HG03139 (cell line): ENCODE data around the gene PRKG1.

Experiments used
- ATAC-seq: cut with Tn5 transposase; IDR thresholded peaks from one replicate; pipeline ENCODE4 v1.9.1; 2021; ENCODE audit not compliant: unreplicated experiment

PRKG1 gene

DNA sequence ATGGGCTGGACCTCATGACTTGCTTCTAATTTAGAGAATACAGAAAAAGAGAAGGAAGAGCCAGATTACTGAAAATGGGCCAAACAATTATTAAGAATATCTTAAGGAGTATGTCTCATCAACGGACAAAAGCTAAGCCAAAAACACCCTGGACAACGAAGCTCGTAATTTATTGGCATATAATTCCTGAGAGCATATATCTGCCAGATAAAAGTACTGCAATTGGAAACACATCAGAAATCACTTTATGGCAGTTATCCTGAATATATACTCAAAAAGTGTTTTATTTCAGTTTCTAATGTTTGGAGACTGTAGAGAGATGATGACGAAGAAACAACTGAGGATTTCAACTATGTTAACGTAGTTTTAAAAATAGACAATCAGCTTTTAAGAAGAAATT lies 413.3 kb downstream of the PRKG1 start:
- no peak for ATAC-seq

DNA sequence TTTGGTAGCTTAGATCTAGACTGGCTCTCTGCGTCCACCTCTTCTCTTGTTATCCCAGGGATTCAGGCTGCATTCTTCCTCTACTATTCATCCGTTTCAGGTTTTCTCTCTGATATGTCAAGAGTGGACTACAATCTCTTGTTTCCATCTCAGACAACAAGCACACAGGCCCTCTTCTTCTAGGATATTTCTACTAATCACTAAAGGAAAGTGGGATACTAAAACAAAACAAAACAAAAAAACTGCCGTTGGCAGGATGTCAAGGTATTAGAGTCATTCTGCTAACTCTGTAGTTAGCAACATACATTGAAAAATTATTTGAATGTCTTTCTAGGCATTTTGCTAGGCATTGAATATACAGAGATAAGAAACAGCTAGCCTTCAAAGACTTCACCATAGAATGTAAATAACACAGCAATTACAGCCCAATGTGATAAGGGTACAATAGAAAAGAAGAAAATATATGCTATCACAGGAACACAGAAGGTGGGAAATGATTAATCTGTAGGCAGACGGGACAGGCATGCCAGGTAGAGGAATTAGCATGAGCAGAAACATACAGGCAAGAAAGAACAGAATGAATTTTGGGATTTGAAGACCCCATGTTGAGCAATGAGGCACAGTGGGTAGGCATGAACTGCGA lies 414.6 kb downstream of the PRKG1 start:
- no peak for ATAC-seq

DNA sequence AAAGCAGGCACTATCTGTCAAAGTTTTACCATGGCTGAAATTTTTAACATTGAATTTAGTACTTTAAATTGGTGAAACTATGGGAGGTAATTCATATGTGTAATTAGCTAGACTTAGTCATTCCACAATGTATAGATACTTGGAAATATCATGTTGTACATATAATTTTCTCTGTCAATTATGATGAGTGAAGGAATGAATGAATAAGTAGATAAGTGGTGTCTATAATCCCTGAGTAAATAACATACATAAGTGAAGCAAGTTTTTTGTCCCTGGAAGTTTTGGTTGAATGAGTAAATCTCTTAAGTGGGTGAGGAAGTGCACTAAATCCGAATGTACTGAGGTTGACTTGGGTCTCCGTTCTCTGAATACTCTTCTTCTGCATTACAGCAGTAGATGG lies 424.1 kb downstream of the PRKG1 start:
- ATAC-seq: no peak

DNA sequence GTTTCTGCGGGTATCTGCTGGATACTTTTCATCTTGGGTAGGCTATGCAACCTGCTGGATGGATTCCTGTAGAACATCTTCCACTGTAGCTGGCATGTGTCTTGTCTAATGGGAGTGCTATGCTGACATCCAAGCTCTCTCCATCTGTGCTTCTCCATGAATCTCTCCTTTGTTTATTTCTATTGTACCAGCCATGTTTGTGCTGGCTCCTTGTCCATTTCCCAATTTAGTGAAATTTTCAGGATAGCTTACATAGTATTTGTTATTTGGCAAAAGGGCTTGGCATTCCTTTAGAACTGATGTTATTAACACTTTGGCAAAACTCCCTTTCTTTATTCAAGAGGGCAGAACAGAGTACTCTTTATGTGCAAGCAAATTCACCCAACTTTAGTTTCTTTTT lies 427.1 kb downstream of the PRKG1 start:
- ATAC-seq: no peak

DNA sequence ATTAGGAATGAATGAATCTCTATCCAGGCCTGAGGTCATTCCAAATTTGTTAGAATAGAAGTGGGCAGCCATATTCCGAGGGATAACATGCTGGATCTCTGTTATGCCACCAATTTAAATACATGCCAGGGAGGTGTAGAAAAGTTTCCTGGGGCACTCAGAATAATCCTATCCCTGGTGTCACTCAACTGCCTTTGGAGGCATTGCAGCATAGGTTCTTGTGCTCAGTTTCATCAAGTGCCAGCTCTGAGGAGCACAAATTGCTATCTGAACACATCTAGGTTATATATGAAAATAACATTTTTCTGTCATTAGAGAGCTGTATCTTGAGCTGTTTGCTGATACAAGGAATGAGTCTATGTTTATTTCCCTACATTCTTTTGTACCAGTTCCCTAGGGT lies 427.8 kb downstream of the PRKG1 start:
- no peak for ATAC-seq

DNA sequence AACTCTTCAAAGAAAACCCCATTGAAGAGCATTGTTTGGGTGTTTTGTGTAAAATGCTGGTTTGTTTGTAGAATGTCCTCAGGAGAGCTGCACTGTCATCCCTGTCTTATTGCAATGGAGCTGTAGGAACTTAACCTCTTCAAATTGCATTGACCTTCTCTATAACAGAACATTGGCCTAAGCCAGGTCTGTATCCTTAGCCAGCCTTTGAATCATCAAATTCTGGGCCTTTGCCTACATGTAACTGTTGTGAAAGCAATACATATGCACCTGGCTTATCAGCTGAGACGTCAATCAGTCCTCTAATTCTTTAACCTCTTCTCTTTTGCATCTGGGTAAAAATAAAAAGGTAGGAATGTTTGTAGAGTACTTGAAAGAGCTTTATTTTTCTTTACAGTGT lies 429.1 kb downstream of the PRKG1 start:
- ATAC-seq: no peak

DNA sequence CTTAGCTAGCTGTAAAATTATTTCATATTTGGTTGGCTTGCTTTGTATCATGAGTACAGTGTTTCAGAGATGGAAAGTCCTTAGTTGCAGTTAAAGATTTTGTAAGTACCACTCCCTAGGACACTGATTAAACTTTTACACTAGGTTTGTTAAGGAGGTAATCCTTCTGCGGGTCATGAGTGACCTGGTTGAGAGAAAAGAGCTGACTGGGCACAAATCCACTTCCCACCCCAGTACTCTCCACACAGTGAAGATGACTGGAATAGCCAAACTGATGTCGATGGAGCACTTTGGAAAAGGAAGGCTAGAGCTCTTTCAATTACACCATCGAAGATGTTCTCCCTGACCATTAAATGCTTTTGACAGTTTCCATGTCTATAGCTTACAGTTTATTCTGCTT lies 433.2 kb downstream of the PRKG1 start:
- no peak for ATAC-seq

DNA sequence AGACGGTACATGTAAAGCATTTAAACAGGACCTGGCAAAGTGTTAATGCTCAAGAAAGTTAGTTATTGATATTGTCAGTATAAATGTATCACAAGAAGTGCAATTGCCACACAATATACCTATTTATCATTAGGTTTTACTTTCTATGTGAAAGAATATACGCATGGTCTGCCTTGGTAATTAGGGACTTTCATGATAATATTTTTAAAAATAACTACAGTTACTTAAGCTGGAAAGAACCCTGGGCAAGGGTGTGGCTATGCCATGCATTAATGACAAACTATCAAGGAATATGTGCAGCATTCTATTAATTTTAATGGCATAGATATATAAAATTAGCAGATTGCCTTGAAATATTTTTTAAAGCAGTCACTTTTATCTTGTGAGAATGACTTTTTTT lies 433.9 kb downstream of the PRKG1 start:
- ATAC-seq: no peak

DNA sequence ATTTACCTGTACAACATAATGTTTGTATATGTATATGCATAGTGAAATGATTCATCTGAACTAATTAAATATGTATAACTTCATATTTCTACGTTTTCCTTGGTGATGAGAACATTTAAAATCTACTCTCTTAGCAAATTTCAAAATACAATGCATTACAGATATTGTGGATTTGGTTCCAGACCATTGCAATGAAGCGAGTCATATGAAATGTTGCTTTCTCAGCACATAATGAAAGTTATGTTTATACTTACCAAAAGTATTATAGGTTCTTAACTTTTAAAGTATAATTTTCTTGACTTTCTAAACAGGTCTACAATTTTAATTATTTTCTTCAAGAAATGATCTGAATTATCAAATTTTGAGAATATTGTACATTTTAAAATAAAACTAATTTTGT lies 435.9 kb downstream of the PRKG1 start:
- no peak for ATAC-seq

DNA sequence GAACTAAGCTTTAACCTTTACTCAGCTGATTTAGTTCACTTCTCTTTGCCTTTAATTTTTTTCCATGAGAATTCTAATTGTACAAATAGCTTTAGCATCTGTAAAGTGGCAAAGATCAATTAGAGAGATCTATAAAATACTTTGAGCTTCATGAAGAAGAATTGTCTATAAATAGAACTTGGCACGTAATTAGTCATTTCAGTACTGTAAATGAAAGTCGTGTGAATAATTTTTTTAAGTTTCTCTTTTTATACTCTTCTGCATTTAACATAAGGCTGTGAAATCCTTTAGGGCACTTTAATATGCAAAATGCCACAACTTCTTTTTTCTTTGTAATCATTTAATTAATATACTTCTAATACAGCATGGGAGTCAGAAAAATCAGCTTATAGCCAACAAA lies 447.3 kb downstream of the PRKG1 start:
- no peak for ATAC-seq

DNA sequence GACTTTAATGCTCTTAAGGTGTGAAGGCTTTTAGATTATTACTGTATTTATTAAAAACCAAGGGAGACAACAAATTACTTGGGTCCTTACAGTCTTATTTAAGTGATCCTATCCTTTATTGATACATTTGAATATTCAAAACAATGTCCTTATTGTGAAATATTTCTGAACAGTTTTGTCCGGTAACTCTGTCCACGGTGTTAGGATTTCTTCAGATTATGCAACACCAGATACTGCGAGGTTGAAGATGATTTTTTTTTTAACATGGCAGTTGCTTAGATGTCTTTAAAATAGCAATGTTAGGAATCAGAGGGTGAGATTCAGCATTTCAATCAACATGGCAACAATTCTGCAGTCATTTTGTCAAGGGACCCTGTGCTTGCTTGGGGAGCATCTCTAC lies 448.6 kb downstream of the PRKG1 start:
- no peak for ATAC-seq

DNA sequence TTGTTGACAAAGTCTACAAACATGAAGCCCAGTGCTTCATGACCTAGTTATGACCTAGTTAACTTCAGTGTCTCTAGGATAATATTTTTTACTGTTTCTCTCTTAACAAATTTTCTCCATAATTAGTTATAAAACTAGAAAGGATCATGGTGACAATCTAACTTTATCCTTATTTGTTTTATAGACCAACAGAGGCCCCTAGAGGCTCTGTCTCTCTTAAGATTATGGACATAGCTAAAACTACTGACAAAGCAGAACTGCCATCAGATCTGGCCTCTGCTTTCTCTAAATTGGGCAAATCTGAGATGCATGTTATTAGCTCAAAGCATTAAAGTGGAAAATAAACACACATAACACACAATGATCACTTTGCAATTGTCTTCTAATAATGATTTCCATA lies 449.2 kb downstream of the PRKG1 start:
- no peak for ATAC-seq

DNA sequence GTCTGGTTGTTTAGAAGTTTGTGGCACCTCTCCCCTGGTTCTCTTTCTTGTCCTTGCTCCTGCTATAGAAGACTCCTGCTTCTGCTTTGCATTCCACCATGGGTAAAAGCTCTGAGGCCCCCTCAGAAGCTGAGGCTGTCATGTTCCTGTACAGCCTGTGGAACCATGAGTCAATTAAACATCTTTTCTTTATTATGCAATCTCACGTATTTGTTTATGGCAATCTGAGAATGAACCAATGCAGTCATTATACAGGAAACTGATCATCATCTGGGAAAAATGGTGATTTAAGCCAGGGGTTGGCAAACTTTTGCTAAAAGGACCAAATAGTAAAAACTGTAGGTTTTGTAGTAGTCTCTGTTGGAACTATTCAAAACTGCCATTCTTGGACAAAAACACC lies 449.8 kb downstream of the PRKG1 start:
- no peak for ATAC-seq

DNA sequence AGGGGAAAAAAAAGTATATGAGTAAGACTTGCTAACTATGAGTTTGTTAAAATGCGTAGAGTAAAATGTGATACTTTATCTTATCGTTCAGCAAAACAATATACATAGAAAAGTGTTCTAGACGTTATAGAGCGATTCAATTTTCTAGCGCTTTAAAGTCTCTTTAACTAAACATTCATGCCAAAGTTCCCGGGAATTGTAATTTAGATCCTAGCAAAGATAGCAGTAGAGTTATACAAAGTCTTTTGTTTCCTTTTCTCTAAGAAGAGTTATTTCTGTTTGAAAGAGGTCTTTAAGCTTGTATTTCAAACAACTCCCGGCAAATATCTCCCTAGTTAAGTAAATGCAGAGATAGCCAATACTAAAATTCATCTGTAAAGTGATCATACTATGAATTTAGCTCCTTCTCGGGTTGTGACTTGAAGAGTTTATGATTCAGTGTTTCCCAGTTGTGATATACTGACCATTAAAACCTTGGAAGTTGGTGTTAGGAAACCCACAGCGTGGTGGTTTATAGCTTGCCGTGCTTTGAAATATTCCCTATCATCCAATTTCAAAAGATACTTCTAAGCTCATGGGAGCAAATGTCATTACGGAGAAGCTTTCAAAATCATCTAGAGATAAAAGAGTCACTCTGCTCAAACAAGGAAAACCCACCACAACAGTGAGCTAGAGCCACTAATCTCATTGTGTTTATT lies 453.4 kb downstream of the PRKG1 start:
- no peak for ATAC-seq

DNA sequence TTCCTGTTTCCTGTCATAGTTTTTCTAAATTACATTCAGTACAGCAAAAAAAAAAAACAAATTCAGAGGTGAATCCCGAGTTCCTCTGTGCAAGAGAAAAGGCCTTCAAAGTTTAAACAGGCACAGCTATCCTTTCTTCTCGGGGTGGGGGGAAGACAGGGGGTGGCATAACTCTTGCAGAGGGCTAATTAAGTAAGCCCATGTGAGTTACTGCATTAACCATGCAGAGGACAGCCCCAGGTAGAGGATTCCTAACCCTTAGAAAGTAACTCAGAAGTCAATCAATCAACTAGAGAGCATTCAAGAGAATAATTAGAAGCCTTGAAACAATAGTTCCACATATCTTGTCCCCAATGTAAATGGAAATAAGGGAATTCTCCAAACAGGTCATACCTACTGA lies 454.2 kb downstream of the PRKG1 start:
- no peak for ATAC-seq

DNA sequence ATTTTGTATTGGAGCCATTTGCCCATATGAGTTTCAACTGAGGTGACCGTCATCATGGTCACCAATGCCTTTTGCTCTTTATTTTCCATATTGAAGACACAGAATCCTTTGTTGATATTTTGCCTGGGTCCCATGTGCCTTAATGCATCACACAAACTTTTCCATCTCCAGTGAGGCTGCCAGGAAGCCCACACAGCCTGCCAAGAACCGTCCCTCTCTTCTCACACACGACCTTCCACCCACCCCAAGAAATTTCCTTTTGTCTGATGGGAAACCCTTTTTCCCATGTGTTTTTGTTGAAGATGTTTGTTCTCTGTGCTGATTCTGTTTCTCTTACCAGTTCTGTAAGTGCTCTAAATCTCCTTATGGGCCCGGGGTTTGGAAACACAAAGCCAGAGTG lies 456.3 kb downstream of the PRKG1 start:
- no peak for ATAC-seq

DNA sequence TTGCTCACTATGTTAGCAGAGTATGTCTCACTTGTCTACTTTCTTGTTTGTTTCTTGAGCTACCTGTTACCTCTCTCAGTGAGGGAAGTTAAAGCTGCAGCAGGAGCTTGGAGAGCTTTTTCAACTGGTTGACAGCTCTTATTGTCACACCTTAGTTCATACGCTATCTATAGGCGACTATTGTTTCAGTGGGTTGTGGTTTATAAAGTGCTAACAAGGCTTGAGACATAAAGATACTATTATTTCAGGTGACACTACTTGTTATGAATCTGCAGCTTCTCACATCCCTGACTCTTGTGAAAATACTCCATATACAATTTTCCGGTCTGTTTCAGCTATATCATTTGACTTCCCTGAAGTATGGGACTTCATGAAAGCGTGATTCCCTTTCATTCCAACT lies 457.8 kb downstream of the PRKG1 start:
- no peak for ATAC-seq

DNA sequence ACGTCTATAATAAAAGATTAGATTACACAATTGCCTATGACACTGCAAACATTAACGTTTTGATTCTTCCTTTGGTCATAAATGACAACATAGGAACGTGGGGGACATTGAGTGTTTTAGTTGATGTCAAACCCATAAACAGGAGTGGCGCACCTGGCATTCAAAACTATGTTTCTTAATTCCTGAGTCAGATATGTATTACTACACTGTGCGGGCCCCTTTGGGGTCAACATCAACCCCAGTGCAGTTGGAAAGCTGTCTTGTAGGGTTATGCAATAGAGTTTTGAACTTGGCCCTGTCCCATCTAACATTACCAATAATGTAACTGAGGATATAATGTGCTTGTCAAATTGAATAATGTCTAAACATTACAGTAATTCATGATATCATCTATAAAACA lies 468.6 kb downstream of the PRKG1 start:
- ATAC-seq: no peak

DNA sequence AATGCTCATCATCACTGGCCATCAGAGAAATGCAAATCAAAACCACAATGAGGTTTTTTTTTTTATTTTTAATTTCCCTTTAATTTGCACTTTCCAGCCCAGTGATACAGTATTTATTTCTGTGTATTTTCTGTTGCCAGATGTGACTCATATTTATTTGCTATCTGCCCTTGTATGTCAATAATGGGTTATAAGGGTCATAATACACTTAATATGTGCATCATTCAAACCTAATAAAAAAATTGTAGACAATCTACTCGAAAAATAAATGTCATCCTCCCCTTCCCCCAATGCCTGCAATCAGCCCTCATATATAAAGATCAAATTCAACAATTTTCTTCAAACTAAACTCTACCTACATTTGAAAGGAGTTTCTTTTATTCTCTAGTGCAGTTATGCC lies 470.6 kb downstream of the PRKG1 start:
- ATAC-seq: no peak

DNA sequence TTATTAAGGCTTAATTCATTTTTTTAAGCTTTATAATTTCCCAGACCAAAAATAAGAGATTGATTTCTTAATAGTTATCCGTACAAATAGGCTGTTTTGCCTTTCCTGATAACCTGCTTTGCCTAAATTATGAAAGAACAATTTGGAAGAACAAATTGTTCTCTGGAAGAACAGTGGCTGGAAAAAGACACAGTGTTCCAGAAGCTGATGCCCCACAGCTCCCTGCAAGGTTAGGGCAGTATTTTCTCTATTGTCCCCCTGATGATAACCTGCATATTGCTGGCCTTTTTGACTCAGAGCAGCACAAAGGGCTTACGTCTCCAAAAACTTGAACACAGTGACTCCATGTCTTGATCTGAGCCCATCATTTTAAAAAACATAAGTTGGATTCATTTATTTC lies 473.7 kb downstream of the PRKG1 start:
- no peak for ATAC-seq

DNA sequence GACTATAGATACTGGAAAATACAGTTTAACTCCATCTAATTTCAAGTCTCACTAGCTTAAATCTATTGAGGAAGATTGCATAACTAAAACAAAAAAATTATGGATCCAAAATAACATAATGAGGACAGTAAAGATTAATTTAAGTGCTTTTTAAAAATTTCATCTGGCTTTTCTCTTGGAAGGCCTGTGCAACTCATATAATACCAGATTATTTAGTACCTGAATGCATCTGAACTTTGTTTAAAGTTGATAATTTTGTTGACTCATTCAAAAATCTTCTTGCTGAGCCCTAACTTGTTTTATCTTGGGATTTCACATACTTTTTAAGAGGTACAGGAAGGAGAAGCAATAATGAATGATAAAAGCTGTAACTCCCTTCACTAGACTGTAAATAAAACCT lies 478.6 kb downstream of the PRKG1 start:
- no peak for ATAC-seq

DNA sequence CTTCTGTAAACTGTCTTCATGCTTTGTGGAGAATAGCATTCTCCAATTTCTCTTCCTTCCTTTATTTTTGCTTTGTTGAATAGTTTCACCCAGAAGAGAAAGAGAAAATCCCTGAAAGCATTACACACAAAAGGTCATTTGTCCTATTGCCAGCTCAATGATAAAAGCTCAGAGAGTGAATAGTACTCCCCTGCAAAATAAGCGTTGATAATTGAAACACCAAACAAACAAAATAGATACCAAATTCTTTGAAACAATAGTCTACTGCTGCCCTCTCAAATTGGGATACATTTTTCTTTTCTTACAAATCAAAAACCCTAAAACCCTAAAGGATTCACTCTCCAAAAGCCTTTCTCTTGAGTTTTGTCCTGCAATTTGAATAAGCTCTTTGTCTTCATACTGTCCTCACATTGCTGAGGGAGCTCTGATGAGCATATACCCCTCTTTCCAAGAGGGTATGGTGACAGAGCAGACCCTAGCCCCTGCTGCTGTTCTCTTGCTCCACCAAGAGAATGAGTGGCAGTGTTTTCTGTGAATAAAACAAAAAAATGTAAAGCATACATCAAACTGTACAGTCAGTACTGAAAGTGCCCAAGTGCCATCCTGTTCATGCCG lies 490.7 kb downstream of the PRKG1 start:
- ATAC-seq: no peak

DNA sequence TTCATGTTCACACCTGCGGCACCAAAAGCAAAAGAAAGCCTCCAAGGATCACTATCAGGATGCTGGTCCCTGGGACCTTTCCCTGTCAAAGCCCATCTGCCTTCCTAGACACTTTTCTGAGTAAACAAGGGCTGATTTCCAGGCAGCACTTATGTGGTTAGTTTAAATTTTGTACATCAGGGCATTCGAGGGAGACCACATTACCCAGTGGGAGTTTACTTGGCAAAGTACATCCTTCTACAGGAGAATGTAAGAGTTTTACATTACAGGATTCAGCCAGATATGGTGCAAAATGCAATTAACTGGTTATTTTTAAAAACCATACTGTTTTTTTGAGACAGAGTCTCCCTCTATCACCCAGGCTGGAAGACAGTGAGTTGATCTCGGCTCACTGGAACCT lies 493.0 kb downstream of the PRKG1 start:
- ATAC-seq: no peak
